Suprapubic skin (tissue), 4 donors: ENCODE data around the gene PCTP. TPM values are rescaled to one million over a fixed set of nuclear protein-coding genes. Genes with fewer than 3 reads are reported as not detected.

Experiments used
- DNase-seq, 2 donors: peaks; one replicate each; pipeline ENCODE4 v3.0.0-alpha.2; 2019; ENCODE audit warnings: low spot score in 2 of 2
- H3K27ac ChIP-seq: fragments of 200-600 bp; sonication (generic); one replicate; pipeline ENCODE4 v1.5.1; 2019
- H3K27me3 ChIP-seq: fragments of 200-600 bp; sonication (generic); one replicate; pipeline ENCODE4 v1.5.1; 2019
- H3K36me3 ChIP-seq: fragments of 200-600 bp; sonication (generic); one replicate; pipeline ENCODE4 v1.5.1; 2019
- H3K4me1 ChIP-seq: fragments of 200-600 bp; sonication (generic); one replicate; pipeline ENCODE4 v1.5.1; 2019
- H3K4me3 ChIP-seq: fragments of 200-600 bp; sonication (generic); one replicate; pipeline ENCODE4 v1.5.1; 2019; ENCODE audit warnings: mild to moderate bottlenecking
- H3K9me3 ChIP-seq: fragments of 200-600 bp; sonication (generic); one replicate; pipeline ENCODE4 v1.5.1; 2019
- EP300 ChIP-seq: sonication (generic); formaldehyde crosslinking; IDR thresholded peaks from one replicate; pipeline ENCODE4 v1.6.1; 2017; ENCODE audit warnings: antibody characterized with exemption
- POLR2A ChIP-seq, 2 donors: fragments of 450-650 bp; IDR thresholded peaks; one replicate each; pipeline ENCODE4 v1.6.1; 2017; ENCODE audit warnings: antibody characterized with exemption in 2 of 2, mild to moderate bottlenecking in 2 of 2, moderate library complexity in 2 of 2
- POLR2AphosphoS5 ChIP-seq, 3 donors: sonication (generic); formaldehyde crosslinking; IDR thresholded peaks; one replicate each; pipeline ENCODE4 v1.6.1; 2017; ENCODE audit warnings: antibody characterized with exemption in 3 of 3
- WGBS: methylation state at CpG from one replicate; pipeline ENCODE4 v1.1.5; 2018; 5-methylcytosine and 5-hydroxymethylcytosine counted together
- total RNA-seq, 4 donors: library from RNA; depleted of rRNA; stranded (reverse); fragments of >200 nt; gene quantifications; one replicate each; pipeline ENCODE4 v1.1.0, GENCODE V29; 2016
- TF ChIP-seq, protein P1 (sequence below), 2 donors: fragments of 200-600 bp in 1 of 2; fragments of 450-650 bp in 1 of 2; sonication (generic) in 1 of 2; IDR thresholded peaks; one replicate each; pipeline ENCODE4 v1.5.1; 2016 to 2019; ENCODE audit warnings: antibody characterized with exemption in 2 of 2, mild to moderate bottlenecking in 1 of 2, moderate library complexity in 1 of 2

The PCTP gene
- total RNA-seq, 4 donors from 2014 or later: 6.4 to 17.4 (median 11.2) TPM

- H3K27ac ChIP-seq: no peak overlapping the region
- H3K9me3 ChIP-seq: no peaks in the 10 kb centered on the region
- H3K27me3 ChIP-seq: no peaks in the 10 kb centered on the region
- no peak overlapping the region for H3K4me3 ChIP-seq
- no peaks in the 10 kb centered on the region for H3K36me3 ChIP-seq
- no peaks in the 10 kb centered on the region for H3K4me1 ChIP-seq
- TF ChIP-seq, protein P1, sequence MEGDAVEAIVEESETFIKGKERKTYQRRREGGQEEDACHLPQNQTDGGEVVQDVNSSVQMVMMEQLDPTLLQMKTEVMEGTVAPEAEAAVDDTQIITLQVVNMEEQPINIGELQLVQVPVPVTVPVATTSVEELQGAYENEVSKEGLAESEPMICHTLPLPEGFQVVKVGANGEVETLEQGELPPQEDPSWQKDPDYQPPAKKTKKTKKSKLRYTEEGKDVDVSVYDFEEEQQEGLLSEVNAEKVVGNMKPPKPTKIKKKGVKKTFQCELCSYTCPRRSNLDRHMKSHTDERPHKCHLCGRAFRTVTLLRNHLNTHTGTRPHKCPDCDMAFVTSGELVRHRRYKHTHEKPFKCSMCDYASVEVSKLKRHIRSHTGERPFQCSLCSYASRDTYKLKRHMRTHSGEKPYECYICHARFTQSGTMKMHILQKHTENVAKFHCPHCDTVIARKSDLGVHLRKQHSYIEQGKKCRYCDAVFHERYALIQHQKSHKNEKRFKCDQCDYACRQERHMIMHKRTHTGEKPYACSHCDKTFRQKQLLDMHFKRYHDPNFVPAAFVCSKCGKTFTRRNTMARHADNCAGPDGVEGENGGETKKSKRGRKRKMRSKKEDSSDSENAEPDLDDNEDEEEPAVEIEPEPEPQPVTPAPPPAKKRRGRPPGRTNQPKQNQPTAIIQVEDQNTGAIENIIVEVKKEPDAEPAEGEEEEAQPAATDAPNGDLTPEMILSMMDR (IDR thresholded peaks at IDR 0.05): no peak
- no peak for TF ChIP-seq POLR2AphosphoS5 (IDR thresholded peaks at IDR 0.05)
- no peak for TF ChIP-seq EP300
- TF ChIP-seq POLR2A (IDR thresholded peaks at IDR 0.05): no peak
- no peak for DNase-seq
- WGBS: 83% methylated on average over 2 of the region's 2 CpGs
Measured at GRCh38 chr17:55806745-55807495, 56.1 kb downstream of the PCTP start.

DNA sequence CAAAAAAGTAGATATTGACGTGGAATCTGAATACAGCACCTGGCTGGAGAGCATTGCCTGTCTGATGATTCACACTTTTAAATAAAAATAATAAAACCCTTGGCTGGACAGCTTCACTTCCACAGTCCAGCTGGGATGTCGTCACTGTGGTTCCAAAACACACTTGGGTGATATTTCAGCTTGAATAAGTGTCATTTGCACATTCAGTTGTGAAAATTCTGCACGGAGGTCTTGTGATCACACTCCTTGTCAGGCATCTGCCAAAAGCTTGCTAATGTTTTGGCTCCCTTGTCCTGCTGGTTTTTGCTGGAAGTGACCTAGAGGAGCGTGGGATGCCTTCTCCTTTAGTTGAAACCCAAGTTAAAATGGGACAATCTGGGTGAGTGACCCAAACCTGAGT is 60.7 kb downstream of the PCTP start:
- no peak overlapping the region for H3K4me3 ChIP-seq
- TF ChIP-seq POLR2AphosphoS5 (IDR thresholded peaks at IDR 0.05): no peak
- no peaks in the 10 kb centered on the region for H3K4me1 ChIP-seq
- H3K9me3 ChIP-seq: no peaks in the 10 kb centered on the region
- WGBS: 63% methylated on average over 4 of the region's 4 CpGs
- no peak for DNase-seq
- no peaks in the 10 kb centered on the region for H3K36me3 ChIP-seq
- H3K27ac ChIP-seq: no peak overlapping the region
- H3K27me3 ChIP-seq: no peaks in the 10 kb centered on the region

DNA sequence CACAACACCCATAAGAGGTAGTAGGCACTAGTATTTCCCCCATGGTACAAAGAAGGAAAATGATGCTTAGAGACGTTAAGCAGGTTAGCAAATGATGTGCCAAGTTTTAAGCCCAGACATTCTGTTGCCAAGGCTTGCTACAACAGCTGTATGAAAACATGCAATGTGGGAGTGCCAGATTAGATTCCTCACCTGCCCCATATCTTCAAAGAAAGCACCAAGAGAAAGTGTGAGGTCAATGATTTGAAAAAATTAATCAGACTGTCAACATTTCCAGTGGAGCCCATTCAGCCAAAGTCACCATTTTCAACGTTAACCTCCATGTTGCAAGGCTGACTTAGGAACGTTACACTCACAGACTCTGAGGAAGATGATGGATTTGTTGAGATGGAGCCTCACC is 61.5 kb downstream of the PCTP start:
- H3K4me3 ChIP-seq: no peak overlapping the region
- H3K27ac ChIP-seq: no peak overlapping the region
- H3K27me3 ChIP-seq: no peaks in the 10 kb centered on the region
- TF ChIP-seq, protein P1 (IDR thresholded peaks at IDR 0.05): no peak
- TF ChIP-seq POLR2AphosphoS5 (IDR thresholded peaks at IDR 0.05): no peak
- TF ChIP-seq EP300: no peak
- TF ChIP-seq POLR2A (IDR thresholded peaks at IDR 0.05): no peak
- H3K9me3 ChIP-seq: no peaks in the 10 kb centered on the region
- no peak for DNase-seq
- no peaks in the 10 kb centered on the region for H3K36me3 ChIP-seq
- no peaks in the 10 kb centered on the region for H3K4me1 ChIP-seq
- WGBS: 76% methylated on average over 3 of the region's 3 CpGs

DNA sequence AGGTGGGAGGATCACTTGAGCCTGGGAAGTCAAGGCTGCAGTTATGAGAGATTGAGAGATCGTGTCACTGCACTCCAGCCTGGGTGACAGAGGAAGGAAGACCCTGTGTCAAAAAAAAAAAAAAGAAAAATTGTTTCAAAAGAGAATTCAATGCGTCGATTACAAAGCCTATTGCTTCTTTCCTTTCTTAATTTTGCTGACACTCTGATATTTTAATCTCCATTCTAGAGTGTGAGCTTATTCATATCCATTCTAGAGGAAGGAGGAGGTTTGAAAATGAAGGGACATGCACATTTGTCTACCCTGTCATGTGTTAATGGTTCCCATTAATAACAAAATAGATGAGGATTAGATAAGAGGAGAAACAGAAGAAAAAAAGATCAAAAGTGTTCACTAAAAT is 63.1 kb downstream of the PCTP start:
- no peaks in the 10 kb centered on the region for H3K36me3 ChIP-seq
- no peak overlapping the region for H3K27ac ChIP-seq
- DNase-seq: no peak
- 89% methylated on average over 3 of the region's 3 CpGs for WGBS
- TF ChIP-seq POLR2A (IDR thresholded peaks at IDR 0.05) (no peak), EP300 (no peak), POLR2AphosphoS5 (IDR thresholded peaks at IDR 0.05) (no peak)
- TF ChIP-seq, protein P1 (IDR thresholded peaks at IDR 0.05): no peak
- no peaks in the 10 kb centered on the region for H3K9me3 ChIP-seq
- no peaks in the 10 kb centered on the region for H3K4me1 ChIP-seq
- no peak overlapping the region for H3K4me3 ChIP-seq
- no peaks in the 10 kb centered on the region for H3K27me3 ChIP-seq

DNA sequence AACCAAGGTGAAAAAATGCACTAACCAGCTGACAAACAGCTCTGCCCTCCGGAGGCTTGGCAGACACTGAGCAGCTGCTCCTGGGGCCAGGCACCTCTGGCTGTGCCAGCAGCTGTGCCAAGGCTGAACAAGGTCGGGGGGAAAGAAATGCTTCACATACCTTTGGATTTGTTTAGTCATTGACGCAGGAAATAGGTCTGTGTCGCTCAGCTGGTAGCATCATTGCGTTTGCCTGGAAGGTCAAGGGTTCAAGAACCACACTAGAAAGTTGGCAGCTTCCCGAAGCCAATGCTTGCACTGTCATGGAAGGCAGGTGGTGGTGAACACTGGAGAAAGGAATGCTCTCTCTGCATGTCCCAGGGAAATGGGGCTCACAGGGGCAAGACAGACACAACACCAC is 63.5 kb downstream of the PCTP start:
- WGBS: 63% methylated on average over 6 of the region's 6 CpGs
- Histone ChIP-seq H3K27ac (no peak overlapping the region), H3K27me3 (no peaks in the 10 kb centered on the region), H3K9me3 (no peaks in the 10 kb centered on the region), H3K4me3 (no peak overlapping the region), H3K36me3 (no peaks in the 10 kb centered on the region), H3K4me1 (no peaks in the 10 kb centered on the region)
- no peak for DNase-seq
- TF ChIP-seq EP300 (no peak), POLR2A (IDR thresholded peaks at IDR 0.05) (no peak), POLR2AphosphoS5 (IDR thresholded peaks at IDR 0.05) (no peak)
- TF ChIP-seq, protein P1 (IDR thresholded peaks at IDR 0.05): no peak
